ENCODE data around the gene SURF1.

GRCh38 chr9:133347985-133348717 is 8.1 kb downstream of the SURF1 start, which contains the start of the genes MED22 and RPL7A:
- TF ChIP-seq POLR2AphosphoS5 (IDR thresholded peaks at IDR 0.05; ENCODE audit: low read depth, low read length) (peak; percentile 100), TAF1 (IDR thresholded peaks at IDR 0.05; ENCODE audit: borderline replicate concordance, low read depth, low read length) (peak; percentile 100)
